ENCODE results near the gene TMEM175.

DNA sequence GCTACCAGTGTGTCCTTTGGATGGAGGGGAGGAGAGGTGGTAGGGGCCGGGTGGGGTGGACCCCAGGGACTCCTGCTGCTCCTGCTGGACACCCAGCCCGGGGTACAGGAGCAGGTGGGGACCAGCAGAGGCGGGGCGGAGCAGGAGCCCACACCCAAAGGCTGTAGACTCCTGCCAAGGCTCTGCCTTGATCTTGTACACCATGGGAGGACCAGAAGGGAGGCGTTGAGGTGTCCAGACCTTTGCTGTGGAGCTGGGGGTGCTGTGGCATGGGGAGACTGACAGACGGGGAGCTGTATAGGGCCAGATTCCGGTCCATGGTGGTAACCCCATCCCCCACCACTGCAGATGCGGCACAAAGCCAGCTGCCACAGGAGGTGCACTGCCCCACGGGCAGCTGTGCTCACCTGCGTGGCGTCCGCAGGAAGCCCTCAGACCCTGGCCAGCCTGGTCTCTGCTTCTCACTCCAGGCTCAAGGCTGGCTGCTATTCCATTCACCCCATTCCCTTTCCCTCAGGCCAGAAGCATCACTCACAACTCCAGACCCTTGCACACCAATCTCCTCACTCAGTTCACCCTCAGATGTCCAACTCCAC lies 65.9 kb downstream of the TMEM175 start:
- no peak for TF ChIP-seq CTCF (tag by site-specific recombination; IDR thresholded peaks at IDR 0.05)
- TF ChIP-seq, protein P1, sequence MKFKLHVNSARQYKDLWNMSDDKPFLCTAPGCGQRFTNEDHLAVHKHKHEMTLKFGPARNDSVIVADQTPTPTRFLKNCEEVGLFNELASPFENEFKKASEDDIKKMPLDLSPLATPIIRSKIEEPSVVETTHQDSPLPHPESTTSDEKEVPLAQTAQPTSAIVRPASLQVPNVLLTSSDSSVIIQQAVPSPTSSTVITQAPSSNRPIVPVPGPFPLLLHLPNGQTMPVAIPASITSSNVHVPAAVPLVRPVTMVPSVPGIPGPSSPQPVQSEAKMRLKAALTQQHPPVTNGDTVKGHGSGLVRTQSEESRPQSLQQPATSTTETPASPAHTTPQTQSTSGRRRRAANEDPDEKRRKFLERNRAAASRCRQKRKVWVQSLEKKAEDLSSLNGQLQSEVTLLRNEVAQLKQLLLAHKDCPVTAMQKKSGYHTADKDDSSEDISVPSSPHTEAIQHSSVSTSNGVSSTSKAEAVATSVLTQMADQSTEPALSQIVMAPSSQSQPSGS (tag by site-specific recombination; IDR thresholded peaks at IDR 0.05; ENCODE audit: low read depth), result no peak
- TF ChIP-seq KLF10 (tag by site-specific recombination; IDR thresholded peaks at IDR 0.05), result no peak
- no peak for TF ChIP-seq ZNF248 (tag by site-specific recombination; IDR thresholded peaks at IDR 0.05)
- TF ChIP-seq, protein P2, sequence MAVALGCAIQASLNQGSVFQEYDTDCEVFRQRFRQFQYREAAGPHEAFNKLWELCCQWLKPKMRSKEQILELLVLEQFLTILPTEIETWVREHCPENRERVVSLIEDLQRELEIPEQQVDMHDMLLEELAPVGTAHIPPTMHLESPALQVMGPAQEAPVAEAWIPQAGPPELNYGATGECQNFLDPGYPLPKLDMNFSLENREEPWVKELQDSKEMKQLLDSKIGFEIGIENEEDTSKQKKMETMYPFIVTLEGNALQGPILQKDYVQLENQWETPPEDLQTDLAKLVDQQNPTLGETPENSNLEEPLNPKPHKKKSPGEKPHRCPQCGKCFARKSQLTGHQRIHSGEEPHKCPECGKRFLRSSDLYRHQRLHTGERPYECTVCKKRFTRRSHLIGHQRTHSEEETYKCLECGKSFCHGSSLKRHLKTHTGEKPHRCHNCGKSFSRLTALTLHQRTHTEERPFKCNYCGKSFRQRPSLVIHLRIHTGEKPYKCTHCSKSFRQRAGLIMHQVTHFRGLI (tag by site-specific recombination; IDR thresholded peaks at IDR 0.05), result no peak
- TF ChIP-seq ZFP3 (tag by site-specific recombination; IDR thresholded peaks at IDR 0.05; ENCODE audit: low read depth), result no peak

Measured in HEK293 (cell line).